ENCODE data around the gene SNTA1. TPM values are rescaled to one million over a fixed set of nuclear protein-coding genes. Genes with fewer than 3 reads are reported as not detected.

Gene SNTA1
- total RNA-seq, 2 experiments from 2014 or later = 36.6 to 44.8 TPM

DNA sequence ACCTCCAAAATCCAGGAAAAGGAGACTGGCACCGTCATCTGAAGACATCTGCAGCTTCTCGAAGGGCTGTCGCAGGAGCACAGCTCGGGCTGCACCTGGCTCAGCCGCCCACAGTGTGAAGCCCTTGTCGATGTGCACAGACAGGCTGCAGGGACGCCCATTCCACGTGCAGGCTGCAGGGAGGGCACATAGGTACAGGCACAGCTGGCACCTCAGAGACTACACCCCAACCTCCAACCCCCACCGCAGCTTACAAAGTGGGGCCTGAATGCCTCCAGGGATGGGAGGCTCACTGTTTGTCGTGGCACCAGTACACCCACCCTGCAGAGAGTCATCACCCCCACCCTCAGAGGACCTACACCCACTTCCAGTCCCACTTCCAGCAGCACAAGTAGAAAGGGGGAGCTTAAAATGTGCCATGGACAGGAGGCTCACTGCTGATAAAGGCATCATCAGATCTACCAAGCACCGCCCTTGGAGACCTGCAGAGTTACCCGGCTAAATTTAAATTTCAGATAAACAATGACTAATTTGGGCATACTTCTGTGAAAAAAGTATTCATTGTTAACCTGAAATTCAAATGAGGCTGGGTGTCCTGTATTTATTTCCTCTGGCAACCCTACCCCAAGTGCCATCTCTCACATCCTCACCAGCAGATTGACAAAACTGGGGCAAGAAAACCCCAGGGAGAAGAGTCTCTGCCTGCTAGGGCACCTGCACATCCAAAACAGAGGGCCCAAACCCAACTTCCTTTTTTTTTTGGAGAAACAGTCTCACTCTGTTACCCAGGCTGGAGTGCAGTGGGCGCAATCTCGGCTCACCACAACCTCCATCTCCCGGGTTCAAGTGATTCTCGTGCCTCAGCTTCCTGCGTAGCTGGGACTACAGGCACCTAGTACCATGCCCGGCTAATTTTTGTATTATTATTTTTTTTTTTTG is 34.6 kb downstream of the SNTA1 start:
- H3K27ac ChIP-seq (ENCODE audit: low read depth, low read length, poor library complexity, severe bottlenecking) = peak overlapping the region; percentile 94
- H3K9me2 ChIP-seq (ENCODE audit: insufficient read depth, low read length) = no peaks in the 10 kb centered on the region
- peak overlapping the region; percentile 60 for H3K4me3 ChIP-seq (ENCODE audit: low read depth, low read length, poor library complexity, severe bottlenecking)
- H3K4me1 ChIP-seq (ENCODE audit: insufficient read depth, low read length, poor library complexity, severe bottlenecking) = peaks cover 50% of the 10 kb centered on the region
- CTCF ChIA-PET (ENCODE audit: unreplicated experiment) = interaction anchor here (0.6 kb wide), 1 partner anchor 57 kb away, joined by 3 read pairs; no protein-coding TSS in a partner anchor
- H3K79me2 ChIP-seq (ENCODE audit: insufficient read depth, low read depth, low read length) = peaks cover 31% of the 10 kb centered on the region; the same call in 1 of the 2 replicates
- BruUV-seq (replicated peaks) = no TSS peak
- no peaks in the 10 kb centered on the region for H4K20me1 ChIP-seq (ENCODE audit: insufficient read depth, low read length)
- peak overlapping the region; percentile 82 for H3K4me2 ChIP-seq (ENCODE audit: low read length)
- POLR2A ChIA-PET = interaction anchor here (1.6 to 1.9 kb wide), 2 partner anchors 8 to 32 kb away, joined by 5 to 7 read pairs; partner anchors contain the start of gene CDK5RAP1
- intact Hi-C loops (cut with micrococcal nuclease; ENCODE audit: unreplicated experiment) = loop anchor here (2.0 kb wide), 1 partner anchor 36 kb away; no protein-coding TSS in a partner anchor
- no peak overlapping the region for H2AFZ ChIP-seq (ENCODE audit: low read length)
- DNase-seq (ENCODE audit: low spot score) = peak; percentile 89
- H3K36me3 ChIP-seq (ENCODE audit: insufficient read depth, low read length) = peaks cover 84% of the 10 kb centered on the region
- TF ChIP-seq, protein P1, sequence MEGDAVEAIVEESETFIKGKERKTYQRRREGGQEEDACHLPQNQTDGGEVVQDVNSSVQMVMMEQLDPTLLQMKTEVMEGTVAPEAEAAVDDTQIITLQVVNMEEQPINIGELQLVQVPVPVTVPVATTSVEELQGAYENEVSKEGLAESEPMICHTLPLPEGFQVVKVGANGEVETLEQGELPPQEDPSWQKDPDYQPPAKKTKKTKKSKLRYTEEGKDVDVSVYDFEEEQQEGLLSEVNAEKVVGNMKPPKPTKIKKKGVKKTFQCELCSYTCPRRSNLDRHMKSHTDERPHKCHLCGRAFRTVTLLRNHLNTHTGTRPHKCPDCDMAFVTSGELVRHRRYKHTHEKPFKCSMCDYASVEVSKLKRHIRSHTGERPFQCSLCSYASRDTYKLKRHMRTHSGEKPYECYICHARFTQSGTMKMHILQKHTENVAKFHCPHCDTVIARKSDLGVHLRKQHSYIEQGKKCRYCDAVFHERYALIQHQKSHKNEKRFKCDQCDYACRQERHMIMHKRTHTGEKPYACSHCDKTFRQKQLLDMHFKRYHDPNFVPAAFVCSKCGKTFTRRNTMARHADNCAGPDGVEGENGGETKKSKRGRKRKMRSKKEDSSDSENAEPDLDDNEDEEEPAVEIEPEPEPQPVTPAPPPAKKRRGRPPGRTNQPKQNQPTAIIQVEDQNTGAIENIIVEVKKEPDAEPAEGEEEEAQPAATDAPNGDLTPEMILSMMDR (conservative IDR thresholded peaks at IDR 0.05; ENCODE audit: low read length) = no peak
- TF ChIP-seq EZH2phosphoT487 (IDR thresholded peaks at IDR 0.05; ENCODE audit: borderline replicate concordance, low read depth, low read length) = no peak
- no peaks in the 10 kb centered on the region for H3K9me3 ChIP-seq (ENCODE audit: low read length)

DNA sequence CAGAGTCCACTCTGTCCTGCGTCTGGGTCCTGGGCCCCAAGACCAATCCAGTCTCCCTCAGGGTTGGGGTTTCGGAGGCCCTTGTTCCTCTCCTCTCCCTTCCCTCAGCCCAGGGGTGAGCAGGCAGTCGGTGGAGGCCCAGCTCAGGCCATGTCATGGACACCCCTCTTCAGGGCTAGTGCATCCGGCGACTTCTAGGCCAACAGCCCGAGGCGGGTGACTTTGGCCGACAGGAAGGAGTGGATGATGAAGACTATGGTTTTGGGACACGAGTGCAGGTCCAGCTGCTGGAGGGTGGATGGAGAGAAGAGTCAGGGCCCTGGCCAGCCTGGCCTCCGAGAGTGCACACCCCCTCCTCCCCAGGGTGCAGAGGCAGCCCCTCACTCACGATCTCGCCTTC is 35.2 kb downstream of the SNTA1 start:
- DNase-seq (ENCODE audit: low spot score) = no peak

DNA sequence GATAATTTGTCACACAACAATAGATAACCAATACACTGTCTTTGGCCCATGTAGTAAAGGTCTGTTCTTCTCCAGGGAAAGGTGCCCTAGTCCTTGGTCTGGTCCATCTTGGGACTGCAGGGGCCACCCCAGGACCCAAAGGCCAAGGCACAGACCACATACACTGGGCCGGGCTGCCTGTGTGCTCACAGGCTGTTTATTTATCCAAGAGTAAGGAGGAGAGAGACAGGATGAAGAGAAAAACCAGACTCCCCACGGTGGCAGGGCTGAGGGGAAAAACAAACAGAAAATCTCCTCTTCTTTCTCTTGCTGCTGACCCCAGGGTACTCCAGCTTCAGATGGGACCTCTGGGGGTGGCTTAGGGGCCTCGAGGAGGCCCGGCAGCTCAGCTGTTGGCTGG is 35.8 kb downstream of the SNTA1 start:
- CTCF ChIA-PET (ENCODE audit: unreplicated experiment) = no interaction called here
- POLR2A ChIA-PET = no interaction called here
- no TSS peak for BruUV-seq (replicated peaks)
- H3K4me1 ChIP-seq (ENCODE audit: insufficient read depth, low read length, poor library complexity, severe bottlenecking) = peaks cover 50% of the 10 kb centered on the region
- H2AFZ ChIP-seq (ENCODE audit: low read length) = no peak overlapping the region
- intact Hi-C loops (cut with micrococcal nuclease; ENCODE audit: unreplicated experiment) = loop anchor here (2.0 kb wide), 1 partner anchor 37 kb away; no protein-coding TSS in a partner anchor
- no peak for DNase-seq (ENCODE audit: low spot score)
- TF ChIP-seq, protein P1 (conservative IDR thresholded peaks at IDR 0.05; ENCODE audit: low read length) = no peak
- TF ChIP-seq EZH2phosphoT487 (IDR thresholded peaks at IDR 0.05; ENCODE audit: borderline replicate concordance, low read depth, low read length) = no peak
- H3K27ac ChIP-seq (ENCODE audit: low read depth, low read length, poor library complexity, severe bottlenecking) = peak overlapping the region; percentile 94
- peaks cover 75% of the 10 kb centered on the region for H3K36me3 ChIP-seq (ENCODE audit: insufficient read depth, low read length)
- H3K4me2 ChIP-seq (ENCODE audit: low read length) = peak overlapping the region; percentile 82
- no peaks in the 10 kb centered on the region for H3K9me2 ChIP-seq (ENCODE audit: insufficient read depth, low read length)
- H4K20me1 ChIP-seq (ENCODE audit: insufficient read depth, low read length) = no peaks in the 10 kb centered on the region
- H3K79me2 ChIP-seq (ENCODE audit: insufficient read depth, low read depth, low read length) = peaks cover 31% of the 10 kb centered on the region; the same call in 1 of the 2 replicates
- H3K4me3 ChIP-seq (ENCODE audit: low read depth, low read length, poor library complexity, severe bottlenecking) = peak overlapping the region; percentile 60
- no peaks in the 10 kb centered on the region for H3K9me3 ChIP-seq (ENCODE audit: low read length)

More for the DNA sequence above, 35.2 kb downstream of the SNTA1 start:
- H3K4me3 ChIP-seq (ENCODE audit: low read depth, low read length, poor library complexity, severe bottlenecking) = peak overlapping the region; percentile 60
- no peaks in the 10 kb centered on the region for H4K20me1 ChIP-seq (ENCODE audit: insufficient read depth, low read length)
- POLR2A ChIA-PET = interaction anchor here (1.9 kb wide), 1 partner anchor 33 kb away, joined by 7 read pairs; no protein-coding TSS in a partner anchor
- H2AFZ ChIP-seq (ENCODE audit: low read length) = no peak overlapping the region
- no peaks in the 10 kb centered on the region for H3K9me3 ChIP-seq (ENCODE audit: low read length)
- peaks cover 80% of the 10 kb centered on the region for H3K36me3 ChIP-seq (ENCODE audit: insufficient read depth, low read length)
- no peaks in the 10 kb centered on the region for H3K9me2 ChIP-seq (ENCODE audit: insufficient read depth, low read length)
- TF ChIP-seq EZH2phosphoT487 (IDR thresholded peaks at IDR 0.05; ENCODE audit: borderline replicate concordance, low read depth, low read length) = no peak
- TSS peak; percentile 74 for BruUV-seq (replicated peaks)
- intact Hi-C loops (cut with micrococcal nuclease; ENCODE audit: unreplicated experiment) = loop anchor here (2.0 kb wide), 1 partner anchor 36 kb away; no protein-coding TSS in a partner anchor
- peak overlapping the region; percentile 82 for H3K4me2 ChIP-seq (ENCODE audit: low read length)
- peak overlapping the region; percentile 94 for H3K27ac ChIP-seq (ENCODE audit: low read depth, low read length, poor library complexity, severe bottlenecking)
- H3K79me2 ChIP-seq (ENCODE audit: insufficient read depth, low read depth, low read length) = peaks cover 31% of the 10 kb centered on the region; the same call in 1 of the 2 replicates
- CTCF ChIA-PET (ENCODE audit: unreplicated experiment) = no interaction called here
- peaks cover 50% of the 10 kb centered on the region for H3K4me1 ChIP-seq (ENCODE audit: insufficient read depth, low read length, poor library complexity, severe bottlenecking)

Measured in OCI-LY7 (cell line).